ENCODE results near the gene NUP188. TPM values are rescaled to one million over a fixed set of nuclear protein-coding genes. Genes with fewer than 3 reads are reported as not detected.

The NUP188 gene
- polyA plus RNA-seq, 1 donor (not counting 4 experiments of a cell fraction or from before 2014, with no cell fraction given), result 31.1 TPM

DNA sequence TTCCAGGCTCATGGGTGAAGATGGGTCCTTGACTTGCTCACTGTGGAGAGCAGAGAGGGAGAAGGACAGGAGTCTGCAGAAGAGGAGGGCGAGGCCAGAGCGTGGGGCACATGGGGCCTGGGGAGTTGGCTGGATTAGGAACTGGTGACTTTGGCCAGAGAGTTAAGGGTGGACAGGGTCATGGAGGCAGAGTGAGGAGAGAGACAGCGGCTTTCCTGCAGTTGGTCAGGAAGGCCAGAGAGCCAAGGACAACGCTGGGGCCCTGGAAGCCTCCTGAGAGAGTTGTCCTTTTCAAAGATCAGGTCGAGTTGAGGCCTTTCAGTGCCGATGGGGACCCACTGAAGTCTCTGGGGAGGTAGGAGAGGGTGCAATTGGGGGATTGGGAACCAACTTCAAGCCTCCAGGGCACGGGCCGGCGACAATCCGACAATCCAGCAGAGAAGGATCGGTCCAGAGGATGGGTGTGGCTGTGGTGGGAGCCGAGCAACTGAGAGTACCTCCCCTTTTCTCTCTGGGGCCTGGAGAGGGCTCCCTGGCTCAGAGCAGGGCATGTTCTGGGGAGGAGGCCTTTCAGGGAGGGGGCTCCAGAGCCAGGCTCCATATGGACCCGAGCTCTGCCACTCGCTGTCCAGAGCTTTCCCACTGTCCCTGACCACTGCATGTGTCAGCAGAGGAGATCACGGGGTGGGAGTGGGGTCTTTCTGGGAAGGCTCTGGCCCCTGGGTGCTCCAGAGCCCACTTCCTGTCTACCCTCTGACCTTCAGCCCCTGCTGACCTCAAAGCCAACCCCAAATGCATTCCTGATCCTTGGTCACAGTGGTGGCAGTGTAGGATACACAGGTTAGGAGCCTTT is 34.2 kb upstream of the NUP188 start:
- no peaks in the 10 kb centered on the region for H4K20me1 ChIP-seq (ENCODE audit: control insufficient read depth, extremely low read depth, insufficient read depth, low read length)
- H3K4me1 ChIP-seq (ENCODE audit: control insufficient read depth, extremely low read depth, insufficient read depth, low read length), result peaks cover 73% of the 10 kb centered on the region
- peak overlapping the region; percentile 92 for H3K4me2 ChIP-seq (ENCODE audit: control insufficient read depth, extremely low read depth, insufficient read depth, low read depth, low read length)
- peak overlapping the region; percentile 17 to 69 (median 37) for H3K4me3 ChIP-seq (ENCODE audit: control insufficient read depth in 2 of 3, extremely low read depth in 1 of 3, insufficient read depth in 2 of 3, low read depth in 1 of 3, low read length in 3 of 3)
- H2AFZ ChIP-seq (ENCODE audit: control insufficient read depth, low read length), result no peak overlapping the region
- TF ChIP-seq EZH2 (IDR thresholded peaks at IDR 0.05; ENCODE audit: low read length) (no peak), CTCF (optimal IDR thresholded peaks at IDR 0.05 in 1 of 3, IDR thresholded peaks at IDR 0.05 in 1 of 3, conservative IDR thresholded peaks at IDR 0.05 in 1 of 3; ENCODE audit: extremely low read depth in 1 of 3, insufficient read depth in 2 of 3, low read length in 3 of 3) (no peak)
- FAIRE-seq, result peak; percentile 44
- H3K79me2 ChIP-seq (ENCODE audit: control insufficient read depth, insufficient read depth, low read length), result peaks cover 61% of the 10 kb centered on the region
- DNase-seq (ENCODE audit: low read depth, low spot score), result no peak
- H3K27ac ChIP-seq (ENCODE audit: control insufficient read depth, insufficient read depth, low read length), result peak overlapping the region; percentile 97
- peaks cover 3% of the 10 kb centered on the region for H3K9me1 ChIP-seq (ENCODE audit: control insufficient read depth, extremely low read depth, insufficient read depth, low read length)
- H3K9ac ChIP-seq (ENCODE audit: control insufficient read depth, extremely low read depth, insufficient read depth, low read length), result peak overlapping the region; percentile 67
- H3K9me3 ChIP-seq (ENCODE audit: control insufficient read depth, low read depth, low read length), result no peaks in the 10 kb centered on the region
- dilution Hi-C loops (cut with MboI; ENCODE audit: extremely low pct_ligation_motif_present, low sequenced_read_pairs), result no loop called here
- H3K36me3 ChIP-seq (ENCODE audit: control insufficient read depth in 2 of 2, extremely low read depth in 1 of 2, insufficient read depth in 2 of 2, low read length in 2 of 2), result peaks cover 43 to 85% of the 10 kb centered on the region in 2 experiments
- no peaks in the 10 kb centered on the region for H3K27me3 ChIP-seq (ENCODE audit: control insufficient read depth, extremely low read depth, insufficient read depth, low read length)

DNA sequence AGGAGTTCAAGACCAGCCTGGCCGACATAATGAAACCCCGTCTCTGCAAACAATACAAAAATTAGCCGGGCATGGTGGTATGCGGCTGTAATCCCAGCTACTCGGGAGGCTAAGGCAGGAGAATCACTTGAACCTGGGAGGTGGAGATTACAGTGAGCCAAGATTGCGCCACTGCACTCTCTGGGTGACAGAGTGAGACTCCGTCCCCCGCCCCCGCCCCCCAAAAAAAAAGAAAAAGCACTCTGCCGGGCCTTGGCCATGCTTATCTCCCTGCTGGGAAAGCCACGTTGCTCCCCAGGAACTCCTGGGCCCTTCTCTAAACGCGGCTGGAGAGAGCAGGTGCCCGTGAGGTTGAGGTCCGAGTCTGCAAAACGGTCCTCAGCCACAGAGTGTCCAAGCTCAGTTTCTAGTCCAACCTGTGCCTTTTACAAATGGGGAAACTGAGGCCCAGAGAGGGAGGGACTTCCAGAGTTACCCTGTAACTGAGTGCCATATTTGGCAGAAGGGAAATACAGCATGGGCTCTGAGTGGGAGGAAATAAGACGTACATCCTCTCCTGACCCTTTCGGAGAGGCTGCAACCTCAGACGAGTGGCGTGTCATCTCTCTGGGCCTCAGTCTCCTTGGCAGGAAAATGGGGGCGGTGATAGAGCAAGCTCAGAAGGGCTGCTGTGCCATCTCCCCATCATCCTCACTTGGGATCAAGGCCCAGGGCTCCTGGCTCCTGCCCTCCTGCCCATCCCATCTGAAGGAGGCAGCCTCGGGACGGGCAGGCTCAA is 33.3 kb upstream of the NUP188 start:
- Histone ChIP-seq H3K27ac (ENCODE audit: control insufficient read depth, insufficient read depth, low read length) (peak overlapping the region; percentile 97), H3K9me1 (ENCODE audit: control insufficient read depth, extremely low read depth, insufficient read depth, low read length) (peaks cover 3% of the 10 kb centered on the region), H3K4me2 (ENCODE audit: control insufficient read depth, extremely low read depth, insufficient read depth, low read depth, low read length) (no peak overlapping the region), H3K9ac (ENCODE audit: control insufficient read depth, extremely low read depth, insufficient read depth, low read length) (peak overlapping the region; percentile 67), H3K9me3 (ENCODE audit: control insufficient read depth, low read depth, low read length) (no peaks in the 10 kb centered on the region), H3K79me2 (ENCODE audit: control insufficient read depth, insufficient read depth, low read length) (peaks cover 52% of the 10 kb centered on the region), H2AFZ (ENCODE audit: control insufficient read depth, low read length) (no peak overlapping the region), H3K27me3 (ENCODE audit: control insufficient read depth, extremely low read depth, insufficient read depth, low read length) (no peaks in the 10 kb centered on the region), H3K36me3 (ENCODE audit: control insufficient read depth in 2 of 2, extremely low read depth in 1 of 2, insufficient read depth in 2 of 2, low read length in 2 of 2) (peaks cover 37 to 82% of the 10 kb centered on the region in 2 experiments), H3K4me1 (ENCODE audit: control insufficient read depth, extremely low read depth, insufficient read depth, low read length) (peaks cover 77% of the 10 kb centered on the region), H3K4me3 (ENCODE audit: control insufficient read depth in 2 of 3, extremely low read depth in 1 of 3, insufficient read depth in 2 of 3, low read depth in 1 of 3, low read length in 3 of 3) (no peak overlapping the region), H4K20me1 (ENCODE audit: control insufficient read depth, extremely low read depth, insufficient read depth, low read length) (no peaks in the 10 kb centered on the region)
- dilution Hi-C loops (cut with MboI; ENCODE audit: extremely low pct_ligation_motif_present, low sequenced_read_pairs), result no loop called here
- TF ChIP-seq CTCF (optimal IDR thresholded peaks at IDR 0.05 in 1 of 3, IDR thresholded peaks at IDR 0.05 in 1 of 3, conservative IDR thresholded peaks at IDR 0.05 in 1 of 3; ENCODE audit: extremely low read depth in 1 of 3, insufficient read depth in 2 of 3, low read length in 3 of 3) (no peak), EZH2 (IDR thresholded peaks at IDR 0.05; ENCODE audit: low read length) (no peak)
- no peak for DNase-seq (ENCODE audit: low read depth, low spot score)
- FAIRE-seq, result no peak
